Brain pericyte (primary cell): ENCODE results near the gene MVB12B.

ENCODE experiments used
- DNase-seq: peaks from one replicate; pipeline ENCODE4 v3.0.0-alpha.2; 2012; ENCODE audit warnings: low read depth, low spot score

MVB12B gene

DNA sequence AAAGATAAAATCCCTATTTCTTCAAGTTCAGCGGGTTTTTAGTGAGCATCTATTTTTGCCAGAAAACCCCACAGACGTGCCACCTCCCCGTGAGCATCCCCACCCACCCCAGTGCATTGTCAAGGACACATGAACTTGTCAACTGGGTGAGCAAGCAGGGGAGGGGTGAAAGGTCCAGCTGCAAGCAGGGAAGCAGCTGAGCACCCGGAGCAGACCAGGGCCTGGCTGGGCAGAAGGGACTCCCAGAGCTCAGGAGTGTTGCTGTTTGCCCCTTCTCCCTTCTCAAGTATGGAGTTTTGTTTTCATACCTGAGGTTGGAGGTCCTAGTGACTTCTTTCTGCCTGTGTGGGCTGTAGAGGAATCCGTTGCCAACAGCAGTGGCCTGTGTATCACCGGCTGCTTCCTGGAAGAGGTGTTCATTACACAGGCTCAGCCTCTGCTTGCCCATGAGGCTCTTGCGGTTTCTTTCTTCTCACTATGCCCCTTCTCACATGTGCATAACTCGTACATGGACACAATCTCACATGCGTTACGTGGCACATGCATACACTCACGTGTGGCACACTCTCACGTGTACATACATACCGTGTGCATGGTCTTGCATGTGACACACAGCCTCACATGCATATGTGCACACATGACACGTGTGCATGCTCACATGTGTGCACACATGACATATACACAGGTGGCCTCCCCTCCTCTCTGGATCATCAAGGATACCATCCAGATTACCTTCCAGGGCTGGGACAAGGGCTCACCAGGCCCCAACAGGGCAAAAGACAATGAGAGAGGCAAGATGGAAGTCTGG lies 126.7 kb downstream of the MVB12B start:
- no peak for DNase-seq

DNA sequence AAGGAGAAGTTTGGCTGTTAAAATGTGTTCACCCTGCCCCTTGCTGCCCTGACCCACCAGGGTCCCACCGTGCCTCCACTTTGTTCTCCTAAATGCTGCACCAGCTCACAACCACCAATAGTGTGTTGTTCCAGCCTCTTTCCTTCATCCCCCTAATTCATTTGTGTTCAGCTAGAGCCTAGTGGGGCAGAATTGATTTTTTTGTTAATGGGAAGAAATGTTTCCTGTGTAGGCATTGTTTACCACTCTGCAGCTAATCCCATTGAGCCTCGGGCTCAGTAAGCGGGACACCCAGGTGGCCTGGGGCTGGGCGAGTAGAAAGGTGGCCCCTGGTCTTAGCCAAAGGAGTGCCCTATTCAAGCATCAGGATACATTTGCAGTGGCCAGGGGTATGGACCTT lies 127.6 kb downstream of the MVB12B start:
- DNase-seq: no peak

DNA sequence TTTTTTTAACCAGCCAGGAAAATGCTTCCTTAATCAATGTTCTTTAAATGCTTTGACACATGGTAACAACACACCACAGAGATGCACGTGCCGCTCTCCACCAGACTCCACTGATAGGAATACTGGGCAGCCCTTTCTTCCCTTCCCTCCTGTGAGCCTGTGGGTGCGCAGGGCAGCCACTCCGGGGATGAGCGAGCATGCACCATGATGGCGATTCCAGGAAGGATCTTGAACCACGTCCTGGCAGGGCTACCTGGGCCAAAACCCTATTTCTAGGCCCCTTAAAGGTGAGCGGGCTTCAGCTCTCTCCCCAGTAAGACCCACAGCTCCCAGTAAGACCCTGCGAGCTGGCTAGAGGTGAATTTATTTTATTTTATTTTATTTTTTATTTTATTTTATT lies 128.2 kb downstream of the MVB12B start:
- no peak for DNase-seq

DNA sequence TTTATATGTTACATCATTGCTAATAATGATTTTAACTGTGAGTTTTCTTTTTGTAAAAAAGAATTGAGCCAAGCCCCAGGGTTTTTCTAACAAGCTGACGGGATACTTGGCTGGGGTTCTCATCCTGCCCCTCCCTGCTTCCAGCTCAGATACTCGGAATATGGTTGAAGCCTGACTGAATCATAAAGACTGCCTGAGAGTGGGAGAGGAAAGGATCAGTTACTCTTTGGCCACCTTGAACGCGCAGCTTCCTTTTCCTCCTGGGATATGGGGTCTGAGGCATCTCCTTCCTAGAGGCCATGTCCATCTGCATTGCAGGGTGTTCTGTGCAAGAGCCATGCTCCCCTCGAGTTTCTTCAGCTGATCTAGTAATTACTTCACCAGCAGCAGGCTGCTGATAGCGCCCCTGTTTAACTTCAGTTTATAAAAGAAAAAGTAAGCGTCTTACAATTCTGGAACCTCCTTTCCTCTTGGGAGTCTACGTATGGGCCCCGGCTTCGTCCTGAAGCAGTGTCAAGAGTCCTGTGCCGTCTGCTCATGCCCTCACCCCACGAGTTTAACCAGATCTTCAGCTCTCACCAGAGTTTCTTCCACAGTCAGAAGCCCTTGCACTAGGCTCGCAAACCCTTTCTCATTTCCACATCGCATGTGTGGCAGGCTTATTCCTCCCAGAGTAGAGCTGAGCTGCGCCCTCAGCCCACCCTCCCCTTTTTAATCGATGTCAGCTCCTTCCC lies 130.0 kb downstream of the MVB12B start:
- no peak for DNase-seq

DNA sequence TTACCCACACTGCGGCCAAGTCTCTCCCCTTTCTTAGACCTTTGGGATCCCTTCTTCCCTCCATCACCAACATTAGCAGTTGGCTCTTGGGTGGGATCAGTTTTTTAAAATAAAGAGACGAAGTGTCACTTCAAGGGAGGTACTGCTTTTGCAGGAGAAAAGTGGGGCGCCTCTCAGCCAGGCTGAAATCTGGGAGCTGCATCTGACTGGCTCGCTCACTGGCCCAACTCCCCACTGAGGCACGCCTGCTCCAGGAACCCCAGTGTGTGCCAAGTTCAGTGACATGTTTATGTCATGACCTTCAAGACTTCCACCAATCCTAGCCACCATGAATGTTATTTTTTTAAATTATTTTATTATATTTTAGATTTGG lies 130.5 kb downstream of the MVB12B start:
- DNase-seq: no peak

DNA sequence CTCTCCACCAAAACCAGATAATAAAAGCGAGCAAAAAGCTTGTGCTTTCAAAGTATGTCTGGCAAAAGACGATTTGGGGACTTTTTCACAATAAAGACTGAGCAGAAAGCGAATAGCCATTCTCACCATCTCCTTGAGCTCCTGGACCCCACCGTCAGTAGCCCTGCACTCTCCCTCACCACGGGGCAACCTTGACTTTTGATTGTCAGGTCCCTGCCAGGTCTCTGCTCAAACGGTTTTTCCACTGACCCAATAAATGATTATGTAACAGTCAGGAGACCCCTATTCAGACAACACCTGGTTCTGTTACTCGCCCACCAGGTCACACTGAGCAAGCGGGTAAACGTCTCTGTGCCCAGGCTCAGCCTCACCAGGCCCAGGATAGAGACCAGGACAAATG lies 131.3 kb downstream of the MVB12B start:
- no peak for DNase-seq

DNA sequence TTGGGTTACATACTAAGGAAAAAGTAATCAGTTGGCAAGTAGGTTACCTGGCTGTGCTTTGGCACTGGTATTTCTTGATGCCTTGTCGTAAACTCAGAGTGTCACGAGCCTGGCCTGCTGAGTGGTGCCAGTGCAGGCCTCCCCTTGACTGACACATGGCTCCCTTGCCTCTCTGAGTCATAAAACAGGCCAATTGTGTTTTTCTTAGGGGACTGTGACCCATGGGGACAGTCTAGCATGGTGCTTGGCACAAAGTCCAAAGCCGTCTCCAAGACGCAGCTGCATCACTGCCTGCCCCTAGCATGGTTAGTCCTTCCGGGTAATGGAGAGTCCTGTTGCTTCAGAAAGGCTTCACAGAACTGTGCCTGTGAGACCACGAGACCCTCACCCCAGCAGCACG lies 132.5 kb downstream of the MVB12B start:
- no peak for DNase-seq

DNA sequence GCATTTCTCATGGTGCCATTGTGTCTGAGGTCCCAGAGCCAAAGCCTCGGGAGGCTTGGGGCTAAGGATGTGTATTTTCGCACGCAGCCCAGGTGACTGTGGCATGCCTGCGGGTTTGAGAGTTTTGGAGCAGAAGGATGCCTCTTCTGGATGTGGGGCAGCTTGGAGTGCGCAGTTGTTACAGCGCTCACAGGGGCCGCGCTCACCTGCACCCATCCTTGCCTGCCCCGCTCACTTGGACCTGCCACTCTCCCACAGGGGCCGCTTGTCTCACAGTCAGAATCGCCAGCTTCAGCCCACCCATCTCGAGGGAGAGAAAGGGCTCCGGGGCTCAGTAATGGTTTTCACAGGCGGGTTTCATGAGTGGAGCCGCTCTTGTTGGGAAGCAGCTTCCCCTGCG lies 132.9 kb downstream of the MVB12B start:
- DNase-seq: no peak

DNA sequence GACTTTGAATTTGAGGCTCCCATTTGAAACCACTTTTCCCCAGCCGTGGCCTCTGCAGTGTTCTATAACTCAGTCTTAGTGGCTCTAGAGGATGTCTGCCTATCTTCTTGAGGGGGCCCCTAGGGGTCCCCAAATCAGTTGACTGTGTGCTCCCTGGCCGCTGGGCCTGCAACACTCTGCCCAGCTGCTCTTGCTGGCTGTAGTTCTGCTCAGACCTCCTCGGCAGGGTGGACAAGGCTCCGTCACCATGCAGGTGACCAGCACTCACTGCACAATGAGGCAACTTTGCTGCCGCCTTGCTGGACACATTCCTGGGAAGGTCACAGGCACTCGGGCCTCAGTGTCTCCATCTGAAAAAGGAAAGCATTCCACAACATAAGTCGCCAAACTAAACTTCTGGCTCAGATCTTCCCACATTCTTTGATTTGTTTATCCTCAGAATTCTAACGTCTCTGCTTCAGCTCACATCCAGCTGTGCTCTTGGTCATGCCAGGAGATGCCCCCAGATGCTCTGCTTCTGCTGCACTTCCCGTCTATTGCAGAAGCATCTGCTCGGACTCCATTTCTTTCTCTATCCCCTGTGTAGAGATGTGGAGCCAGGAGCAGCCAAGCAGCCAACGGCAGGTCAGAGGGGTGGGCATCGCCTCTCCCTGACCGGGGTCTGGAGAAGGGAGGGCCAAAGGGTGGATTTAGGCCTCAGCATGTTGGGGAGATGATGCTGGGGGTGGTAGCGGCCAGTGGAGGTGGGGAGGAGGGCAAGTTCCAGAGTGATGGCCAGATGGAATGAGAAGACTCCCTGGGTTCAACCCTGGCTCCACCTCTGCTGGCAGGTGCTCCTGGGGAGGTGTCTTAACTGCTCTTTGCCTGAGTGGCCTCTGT lies 133.6 kb downstream of the MVB12B start:
- DNase-seq: no peak

DNA sequence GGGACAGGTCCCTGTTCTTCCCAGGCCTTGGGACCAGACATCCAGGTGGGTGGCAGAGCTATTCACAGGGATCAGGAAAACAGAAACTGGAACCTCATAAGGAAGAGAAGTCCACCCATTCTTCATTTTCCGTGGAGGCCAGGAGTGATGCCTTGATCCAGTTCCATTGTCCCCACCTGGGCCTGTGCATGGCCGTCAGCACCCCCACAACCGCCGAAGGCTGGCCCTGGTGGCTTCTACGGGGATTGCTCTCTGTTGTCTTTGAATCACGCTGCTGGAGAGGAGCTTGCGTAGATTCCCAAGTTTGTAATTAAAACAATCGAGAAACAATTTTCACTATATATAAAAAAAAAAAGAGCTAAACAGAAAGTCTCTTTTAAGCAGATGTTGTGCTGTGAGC lies 134.4 kb downstream of the MVB12B start:
- no peak for DNase-seq

DNA sequence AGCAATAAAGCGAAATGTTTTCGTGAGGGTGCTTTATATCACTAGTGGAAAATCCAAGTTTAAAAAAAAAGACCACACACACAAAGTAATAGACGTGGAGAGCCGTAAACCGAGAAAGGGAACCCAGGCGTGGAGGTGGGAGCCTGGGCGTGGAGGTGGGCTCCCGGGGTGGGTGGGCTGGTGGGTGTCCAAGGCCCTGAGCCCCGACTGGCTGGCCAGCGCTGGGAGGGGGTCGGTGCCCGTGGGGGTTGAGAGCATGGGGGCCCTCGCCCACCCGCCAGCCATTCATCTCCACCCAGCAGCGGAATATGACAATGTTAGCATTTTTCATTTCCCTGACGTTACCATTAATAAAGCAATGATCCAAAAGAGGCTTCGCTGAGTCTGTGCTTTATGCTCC lies 135.0 kb downstream of the MVB12B start:
- no peak for DNase-seq

DNA sequence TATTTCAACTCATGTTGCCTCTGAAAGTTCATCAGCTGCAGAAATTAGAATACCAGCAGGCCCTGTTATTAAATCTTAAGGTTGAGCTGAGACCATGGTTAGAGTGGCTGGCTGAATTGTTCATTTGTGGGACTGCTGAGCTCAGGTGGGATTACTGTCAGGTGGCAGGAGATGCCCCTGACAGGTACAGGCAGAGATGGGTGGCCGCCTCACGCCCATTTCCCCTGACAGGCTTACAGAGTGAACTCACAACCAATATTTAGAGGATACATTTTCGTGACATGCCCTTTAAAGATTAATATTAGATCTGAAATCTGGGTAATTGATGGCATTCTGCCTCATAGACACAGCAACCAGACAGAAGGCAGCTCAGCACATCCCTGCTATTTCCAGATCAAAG lies 136.0 kb downstream of the MVB12B start:
- no peak for DNase-seq

DNA sequence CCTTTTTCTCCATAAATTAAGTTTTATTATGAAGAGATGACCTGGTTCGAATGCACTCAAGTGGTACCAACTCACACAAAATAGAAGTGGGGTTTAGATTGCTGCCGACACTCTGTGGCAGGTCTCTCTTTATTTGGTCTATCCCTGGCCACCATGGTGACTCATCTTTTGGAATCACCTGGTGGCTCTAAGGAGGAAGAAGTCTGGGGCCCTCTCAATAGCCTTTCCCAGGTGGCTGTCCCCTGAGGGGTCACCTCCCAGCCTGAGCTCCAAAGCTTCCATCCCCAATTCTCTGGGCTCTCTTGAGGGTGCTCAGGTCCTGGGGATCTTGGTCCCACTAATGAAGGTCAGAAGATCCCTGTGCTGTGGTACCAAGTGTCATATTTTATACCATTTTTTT lies 136.8 kb downstream of the MVB12B start:
- no peak for DNase-seq

DNA sequence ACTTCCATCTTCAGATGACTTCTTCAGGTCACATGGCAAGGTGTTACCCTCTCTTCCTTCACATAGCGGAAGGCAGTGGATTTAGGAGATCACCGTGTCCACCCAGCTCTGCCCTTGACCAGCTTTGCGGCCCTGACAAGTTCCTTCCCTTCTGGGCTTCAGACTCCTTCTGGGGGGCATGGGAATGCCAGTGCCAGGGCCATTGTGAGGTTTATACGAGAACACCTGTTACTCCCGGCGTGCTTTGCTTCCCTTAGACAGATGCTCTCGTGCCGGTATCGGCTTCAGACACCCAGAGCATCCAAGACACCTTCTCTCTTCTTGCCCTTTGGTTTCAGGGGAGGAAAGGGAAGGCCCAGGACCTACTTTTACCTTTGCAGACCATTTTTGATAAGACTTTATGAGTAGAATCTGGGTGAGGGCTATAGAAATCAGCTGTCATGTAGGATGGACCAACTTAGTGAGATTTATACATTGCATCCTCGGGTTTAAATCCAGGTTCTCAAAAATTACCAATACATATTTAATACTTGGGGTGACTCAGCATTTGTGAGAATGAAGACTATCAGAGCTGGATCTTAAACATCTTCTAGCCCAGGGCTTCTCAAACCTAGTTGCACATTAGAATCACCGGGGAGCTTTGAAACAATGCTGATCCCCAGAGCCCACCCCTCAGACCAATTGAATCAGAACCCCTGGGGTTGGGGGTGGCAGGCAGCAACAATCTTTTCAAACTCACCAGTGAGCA lies 138.2 kb downstream of the MVB12B start:
- no peak for DNase-seq

DNA sequence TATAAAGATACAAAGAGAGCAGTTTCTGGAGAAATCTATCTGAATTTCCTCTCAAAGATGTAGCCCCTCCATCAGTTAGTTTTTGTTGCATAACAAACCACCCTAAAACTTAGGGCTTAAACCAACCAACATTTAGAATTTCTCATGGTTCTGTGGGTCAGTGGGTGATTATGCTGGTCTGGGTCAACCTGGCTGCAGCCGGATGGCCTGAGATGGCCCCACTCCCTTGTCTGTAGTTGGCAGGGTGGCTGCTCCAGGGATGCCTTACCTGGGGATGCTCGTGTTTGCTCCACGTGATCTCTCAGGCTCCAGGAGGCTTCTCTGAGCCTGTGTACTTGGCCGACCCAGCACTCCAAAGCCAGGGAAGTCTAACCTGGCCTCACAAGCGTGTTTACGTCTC lies 139.3 kb downstream of the MVB12B start:
- no peak for DNase-seq

DNA sequence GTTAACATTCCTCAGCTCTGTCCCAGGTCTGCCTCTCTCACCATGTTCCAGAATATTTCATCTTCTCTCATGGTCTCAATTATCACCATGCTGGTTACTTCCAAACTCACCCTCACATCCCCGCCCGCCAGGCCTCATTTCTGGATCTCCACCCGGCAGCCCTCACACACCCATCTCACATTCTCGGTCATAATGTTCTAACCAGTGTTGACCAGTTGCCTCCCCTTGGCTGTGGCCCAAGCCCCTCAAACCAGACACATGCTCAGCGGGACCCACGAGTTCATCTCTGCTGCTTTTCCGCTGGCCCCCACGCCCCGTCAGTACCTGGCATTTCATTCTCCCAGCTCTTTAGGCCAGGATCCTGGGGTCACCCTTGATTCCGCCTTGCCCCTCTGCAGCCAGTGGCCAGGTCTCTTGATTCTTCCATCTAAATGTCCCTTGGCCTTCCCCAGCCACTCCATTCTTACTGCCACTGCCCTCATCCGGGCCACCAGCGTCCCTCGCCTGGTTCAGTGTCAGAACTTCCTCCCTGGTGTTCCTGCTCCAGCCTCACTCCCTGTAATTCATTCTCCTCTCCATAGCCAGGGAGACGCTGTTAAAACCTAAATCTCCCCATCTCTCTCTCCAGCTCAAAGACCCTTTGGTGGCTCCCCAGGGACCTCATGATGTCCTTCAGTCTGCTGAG lies 141.7 kb downstream of the MVB12B start:
- DNase-seq: no peak

DNA sequence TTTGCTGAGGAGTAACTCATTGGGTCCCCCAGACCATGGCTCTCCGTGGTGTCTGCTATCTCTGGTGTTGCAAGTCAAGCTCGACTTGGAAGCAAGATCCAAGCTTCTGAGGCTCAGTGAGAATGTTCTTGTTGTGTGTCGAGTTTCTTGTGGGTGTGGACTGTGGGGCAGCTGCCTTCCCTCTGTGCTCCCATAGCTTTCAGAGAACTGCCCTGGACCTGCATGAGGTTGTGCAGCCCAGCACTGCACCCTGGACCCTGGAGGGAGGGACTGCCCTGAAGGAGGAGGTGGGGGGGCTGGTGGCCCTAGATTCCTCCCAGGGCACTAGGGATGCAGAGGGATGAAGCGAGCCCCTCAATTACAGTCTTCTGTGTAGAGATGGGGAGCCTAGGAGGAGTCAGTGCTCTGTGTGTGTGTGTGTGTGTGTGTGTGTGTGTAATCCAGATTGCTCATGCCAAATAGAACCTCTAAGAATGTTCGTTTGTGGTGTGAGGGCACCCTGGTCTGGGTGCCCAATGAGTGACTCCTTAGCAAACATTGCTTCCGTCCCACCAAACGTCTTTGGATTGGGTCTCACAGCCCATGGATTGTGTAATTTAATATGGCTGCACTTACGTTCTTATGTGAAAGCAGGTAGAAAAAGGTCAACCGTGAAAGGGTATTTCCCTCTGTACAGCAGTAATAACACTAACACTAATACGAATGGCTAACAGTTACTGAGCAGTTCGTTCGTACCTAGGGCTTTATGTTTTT lies 143.8 kb downstream of the MVB12B start:
- no peak for DNase-seq

DNA sequence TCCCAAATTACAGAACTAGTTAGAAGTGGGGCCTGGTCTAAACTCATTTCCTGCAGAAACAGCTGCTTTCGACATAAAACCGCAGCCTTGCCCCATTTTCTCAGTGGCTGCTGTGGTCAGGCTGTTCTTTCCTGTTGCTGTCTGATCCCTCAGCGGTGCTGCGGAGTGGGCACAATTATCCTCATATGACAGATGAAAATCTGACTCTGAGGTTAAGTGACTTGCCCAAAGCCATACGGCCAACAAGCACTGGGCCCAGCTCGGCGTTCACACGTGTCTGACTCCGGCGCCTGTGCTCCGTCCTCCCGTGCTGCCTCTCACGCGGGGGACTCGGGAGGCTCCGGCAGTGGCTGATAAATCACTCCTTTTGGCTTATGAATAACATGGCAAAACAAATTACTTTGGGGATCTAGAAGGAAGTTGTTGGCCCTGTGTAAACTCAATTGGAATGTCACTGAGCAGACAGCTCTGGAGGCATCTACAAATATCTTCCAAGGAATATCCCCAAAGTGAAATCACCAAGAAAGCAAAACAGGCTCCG lies 144.5 kb downstream of the MVB12B start:
- DNase-seq: no peak

DNA sequence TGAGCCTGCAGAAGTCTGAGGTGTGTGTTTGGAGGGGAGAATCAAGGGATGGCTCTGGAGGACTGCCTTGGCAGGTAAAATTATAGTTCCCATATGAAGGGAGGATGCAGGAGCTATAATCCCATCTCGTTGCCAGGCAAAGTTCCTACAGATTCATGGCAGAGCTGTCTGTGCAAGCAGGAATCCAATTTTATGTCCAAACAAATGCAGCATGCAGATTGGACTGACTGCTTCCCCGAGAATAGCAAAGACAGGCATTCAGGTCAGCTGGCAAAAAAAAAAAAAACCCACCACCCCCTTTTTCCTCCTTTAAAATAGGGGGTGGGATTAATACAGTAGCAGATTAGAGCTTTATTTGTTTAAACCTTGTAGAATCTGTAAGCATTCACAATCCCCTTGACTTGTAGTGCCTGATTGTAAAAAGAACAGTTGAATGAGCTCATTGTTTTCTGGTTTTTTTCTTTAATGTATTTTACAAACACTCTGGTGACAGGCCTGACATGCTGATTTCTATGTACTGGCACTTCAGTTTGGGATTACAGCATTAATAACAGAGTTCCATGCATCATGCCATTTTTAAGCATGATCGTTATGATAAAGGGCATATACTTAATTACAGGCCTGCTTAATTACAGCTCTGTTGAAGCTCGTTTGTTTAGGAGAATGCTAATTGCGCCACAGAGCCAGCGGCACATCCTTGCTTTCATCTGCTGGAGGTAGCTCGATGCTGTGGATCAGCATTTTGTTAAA lies 145.7 kb downstream of the MVB12B start:
- DNase-seq: no peak
